SU-DHL-6 (cell line): ENCODE measurements around the gene CTNNBIP1.

Source experiments
- H2AFZ ChIP-seq: fragments of 200-600 bp; sonication (generic); 2 replicates; pipeline ENCODE4 v1.6.1; 2014; ENCODE audit warnings: low read depth, mild to moderate bottlenecking, moderate library complexity, mixed read lengths, antibody characterized with exemption, low read length; ENCODE audit not compliant: severe bottlenecking
- H3F3A ChIP-seq: fragments of 200-600 bp; shearing (Covaris generic); 2 replicates; pipeline ENCODE4 v1.6.0; 2016; ENCODE audit warnings: antibody characterized with exemption, mild to moderate bottlenecking; ENCODE audit not compliant: insufficient read depth
- H3K27ac ChIP-seq: fragments of 200-600 bp; sonication (generic); 2 replicates; pipeline ENCODE4 v1.5.1; 2016; ENCODE audit warnings: low read depth, mild to moderate bottlenecking, low read length, moderate library complexity, mixed read lengths
- H3K27me3 ChIP-seq: fragments of 200-600 bp; sonication (generic), shearing (Covaris generic); 2 replicates; pipeline ENCODE4 v1.6.0; 2014; ENCODE audit warnings: mild to moderate bottlenecking, low read length
- H3K36me3 ChIP-seq: fragments of 200-600 bp; sonication (generic); 2 replicates; pipeline ENCODE4 v1.6.1; 2014; ENCODE audit warnings: mild to moderate bottlenecking, low read length, mixed read lengths
- H3K4me2 ChIP-seq: fragments of 300-600, 200-600 bp; shearing (Covaris generic), sonication (generic); 2 replicates; pipeline ENCODE4 v1.6.0; 2014; ENCODE audit warnings: low read length, low read depth, mild to moderate bottlenecking; ENCODE audit not compliant: poor library complexity, severe bottlenecking
- H3K4me3 ChIP-seq: fragments of 200-600 bp; sonication (generic); 2 replicates; pipeline ENCODE4 v1.5.1; 2014; ENCODE audit warnings: antibody characterized with exemption, low read length, mild to moderate bottlenecking, mixed read lengths; ENCODE audit not compliant: insufficient read depth, poor library complexity, severe bottlenecking
- H3K79me2 ChIP-seq: fragments of 200-600 bp; sonication (generic); 2 replicates; pipeline ENCODE4 v1.6.1; 2014; ENCODE audit warnings: mild to moderate bottlenecking, low read length, moderate library complexity; ENCODE audit not compliant: insufficient read depth
- H3K9ac ChIP-seq: fragments of 200-600 bp; sonication (generic); 2 replicates; pipeline ENCODE4 v1.7.0; 2014; ENCODE audit warnings: mild to moderate bottlenecking, low read length
- H3K9me2 ChIP-seq: fragments of 200-600 bp; sonication (generic); replicated peaks from 2 replicates; pipeline ENCODE4 v1.6.1; 2014; ENCODE audit warnings: low read length; ENCODE audit not compliant: insufficient read depth
- H3K9me3 ChIP-seq: fragments of 200-600 bp; sonication (generic); 2 replicates; pipeline ENCODE4 v1.6.1; 2014; ENCODE audit warnings: low read length, mixed read lengths; ENCODE audit not compliant: insufficient read depth
- H4K20me1 ChIP-seq: fragments of 200-600 bp; sonication (generic); 2 replicates; pipeline ENCODE4 v1.6.1; 2014; ENCODE audit warnings: low read depth, mild to moderate bottlenecking, antibody characterized with exemption, low read length, moderate library complexity, mixed read lengths
- CTCF ChIP-seq: fragments of 200-600 bp; sonication (generic); IDR thresholded peaks from one replicate; pipeline ENCODE4 v1.5.1; 2017; ENCODE audit warnings: antibody characterized with exemption, mild to moderate bottlenecking, low read length, moderate library complexity; ENCODE audit not compliant: insufficient read depth, poor library complexity, severe bottlenecking
- EZH2phosphoT487 ChIP-seq: fragments of 200-600 bp; sonication (generic), shearing (Covaris generic); conservative IDR thresholded peaks from 2 replicates; pipeline ENCODE4 v1.6.1; 2018; ENCODE audit warnings: mild to moderate bottlenecking, antibody characterized with exemption, low read length, moderate library complexity, mixed read lengths

The CTNNBIP1 gene

GRCh38 chr1:9852410-9853248 is 57.4 kb downstream of the CTNNBIP1 start:
- Histone ChIP-seq H3K4me2 (peak overlapping the region; percentile 76), H3K9me2 (no peaks in the 10 kb centered on the region), H3K36me3 (peaks cover 10% of the 10 kb centered on the region), H3F3A (peaks cover 41% of the 10 kb centered on the region), H3K9me3 (no peaks in the 10 kb centered on the region), H3K9ac (peak overlapping the region; percentile 69), H3K27me3 (no peaks in the 10 kb centered on the region), H3K4me3 (peak overlapping the region; percentile 59), H3K27ac (peak overlapping the region; percentile 98), H4K20me1 (no peaks in the 10 kb centered on the region), H2AFZ (no peak overlapping the region), H3K79me2 (peaks cover 12% of the 10 kb centered on the region)
- TF ChIP-seq CTCF (no peak), EZH2phosphoT487 (no peak)

DNA sequence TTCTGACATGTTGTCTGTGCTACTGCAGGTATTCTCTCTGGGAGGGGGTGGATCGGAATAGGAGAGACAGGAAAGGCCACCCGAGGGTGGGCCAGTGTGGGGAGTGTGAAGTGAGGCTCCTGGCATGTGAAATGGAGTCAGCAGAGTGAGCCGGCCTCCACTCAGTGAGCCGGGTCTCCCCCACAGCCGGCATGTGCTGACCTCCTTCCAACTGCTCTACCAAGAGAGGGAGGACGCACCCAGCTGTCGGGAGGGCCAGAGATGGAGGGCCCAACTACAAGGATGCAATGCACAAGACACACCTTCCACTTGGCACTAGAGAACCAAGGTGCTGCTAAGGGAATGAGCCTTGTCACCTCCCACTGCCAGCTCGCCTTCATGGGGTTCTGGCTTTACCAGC is 58.1 kb downstream of the CTNNBIP1 start:
- H3K4me3 ChIP-seq: peak overlapping the region; percentile 59
- H3K9ac ChIP-seq: peak overlapping the region; percentile 69
- no peaks in the 10 kb centered on the region for H3K9me3 ChIP-seq
- H3K36me3 ChIP-seq: peaks cover 10% of the 10 kb centered on the region
- H3F3A ChIP-seq: peaks cover 42% of the 10 kb centered on the region
- TF ChIP-seq CTCF: no peak
- TF ChIP-seq EZH2phosphoT487: no peak
- peak overlapping the region; percentile 76 for H3K4me2 ChIP-seq
- no peaks in the 10 kb centered on the region for H3K9me2 ChIP-seq
- peak overlapping the region; percentile 98 for H3K27ac ChIP-seq
- no peaks in the 10 kb centered on the region for H3K27me3 ChIP-seq
- H3K79me2 ChIP-seq: peaks cover 12% of the 10 kb centered on the region
- no peak overlapping the region for H2AFZ ChIP-seq
- no peaks in the 10 kb centered on the region for H4K20me1 ChIP-seq

GRCh38 chr1:9850442-9851162 is 59.5 kb downstream of the CTNNBIP1 start:
- Histone ChIP-seq H2AFZ (no peak overlapping the region), H3K27me3 (no peaks in the 10 kb centered on the region), H3K9me2 (no peaks in the 10 kb centered on the region), H3K4me3 (peak overlapping the region; percentile 59), H3K9ac (peak overlapping the region; percentile 69), H3K27ac (peak overlapping the region; percentile 98), H3F3A (peaks cover 38% of the 10 kb centered on the region), H3K36me3 (peaks cover 10% of the 10 kb centered on the region), H3K9me3 (no peaks in the 10 kb centered on the region), H4K20me1 (no peaks in the 10 kb centered on the region), H3K4me2 (peak overlapping the region; percentile 76), H3K79me2 (peaks cover 12% of the 10 kb centered on the region)
- no peak for TF ChIP-seq CTCF
- no peak for TF ChIP-seq EZH2phosphoT487
